ENCODE results near the gene SCAF11.

Gene SCAF11

DNA sequence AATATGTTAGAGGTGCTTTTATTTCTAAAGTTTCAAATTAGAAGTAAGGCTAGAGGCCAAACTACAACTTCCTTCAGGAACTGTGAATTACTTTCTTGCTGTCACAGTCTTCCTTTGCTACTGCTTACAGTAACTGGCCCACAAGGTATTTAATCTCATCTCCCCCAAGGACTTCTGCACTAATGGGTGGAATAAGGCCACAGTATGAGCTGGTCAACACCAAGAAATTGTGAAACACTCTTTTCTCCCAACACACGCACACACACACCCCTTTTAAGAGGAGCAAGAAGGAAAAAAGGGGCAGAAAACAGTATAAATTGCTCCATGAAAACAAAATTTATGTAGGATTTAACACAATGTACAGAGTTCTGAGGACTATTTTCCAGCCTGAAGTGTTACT is 45.6 kb downstream of the SCAF11 start:
- TF ChIP-seq, protein P1, sequence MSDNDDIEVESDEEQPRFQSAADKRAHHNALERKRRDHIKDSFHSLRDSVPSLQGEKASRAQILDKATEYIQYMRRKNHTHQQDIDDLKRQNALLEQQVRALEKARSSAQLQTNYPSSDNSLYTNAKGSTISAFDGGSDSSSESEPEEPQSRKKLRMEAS (IDR thresholded peaks at IDR 0.05; ENCODE audit: low read depth, low read length) = no peak
- TF ChIP-seq, protein P2, sequence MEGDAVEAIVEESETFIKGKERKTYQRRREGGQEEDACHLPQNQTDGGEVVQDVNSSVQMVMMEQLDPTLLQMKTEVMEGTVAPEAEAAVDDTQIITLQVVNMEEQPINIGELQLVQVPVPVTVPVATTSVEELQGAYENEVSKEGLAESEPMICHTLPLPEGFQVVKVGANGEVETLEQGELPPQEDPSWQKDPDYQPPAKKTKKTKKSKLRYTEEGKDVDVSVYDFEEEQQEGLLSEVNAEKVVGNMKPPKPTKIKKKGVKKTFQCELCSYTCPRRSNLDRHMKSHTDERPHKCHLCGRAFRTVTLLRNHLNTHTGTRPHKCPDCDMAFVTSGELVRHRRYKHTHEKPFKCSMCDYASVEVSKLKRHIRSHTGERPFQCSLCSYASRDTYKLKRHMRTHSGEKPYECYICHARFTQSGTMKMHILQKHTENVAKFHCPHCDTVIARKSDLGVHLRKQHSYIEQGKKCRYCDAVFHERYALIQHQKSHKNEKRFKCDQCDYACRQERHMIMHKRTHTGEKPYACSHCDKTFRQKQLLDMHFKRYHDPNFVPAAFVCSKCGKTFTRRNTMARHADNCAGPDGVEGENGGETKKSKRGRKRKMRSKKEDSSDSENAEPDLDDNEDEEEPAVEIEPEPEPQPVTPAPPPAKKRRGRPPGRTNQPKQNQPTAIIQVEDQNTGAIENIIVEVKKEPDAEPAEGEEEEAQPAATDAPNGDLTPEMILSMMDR (IDR thresholded peaks at IDR 0.05; ENCODE audit: low read depth, low read length) = no peak
- no peak for TF ChIP-seq POLR2A (IDR thresholded peaks at IDR 0.05; ENCODE audit: extremely low read depth, insufficient read length)
- no peak for TF ChIP-seq MYC (IDR thresholded peaks at IDR 0.05; ENCODE audit: low read depth, low read length)
- H3K4me3 ChIP-seq (ENCODE audit: low read depth, low read length) = no peak overlapping the region
- DNase-seq (ENCODE audit: low read depth) = no peak

DNA sequence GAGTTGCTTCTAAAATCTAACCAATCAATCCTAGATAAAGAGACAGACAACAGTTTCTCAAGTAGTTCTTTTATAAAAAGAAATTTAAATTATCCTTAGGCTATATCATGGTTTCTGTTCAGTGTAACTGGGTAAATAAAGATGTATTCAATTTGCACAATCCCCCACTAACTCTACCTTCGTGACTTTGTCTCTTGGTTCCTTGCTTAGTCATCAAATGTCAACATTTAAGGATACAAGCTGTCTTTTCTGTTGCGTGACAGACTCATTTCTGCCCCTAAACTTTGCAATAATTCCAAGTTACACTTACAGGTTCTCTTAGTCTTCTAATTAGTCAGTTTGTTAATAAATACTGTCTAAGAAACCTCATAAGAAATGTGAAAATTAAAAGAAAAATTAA is 50.6 kb downstream of the SCAF11 start:
- H3K4me3 ChIP-seq (ENCODE audit: low read depth, low read length) = no peak overlapping the region
- TF ChIP-seq, protein P1 (IDR thresholded peaks at IDR 0.05; ENCODE audit: low read depth, low read length) = no peak
- TF ChIP-seq MYC (IDR thresholded peaks at IDR 0.05; ENCODE audit: low read depth, low read length) (no peak), POLR2A (IDR thresholded peaks at IDR 0.05; ENCODE audit: extremely low read depth, insufficient read length) (no peak)
- TF ChIP-seq, protein P2 (IDR thresholded peaks at IDR 0.05; ENCODE audit: low read depth, low read length) = no peak
- DNase-seq (ENCODE audit: low read depth) = no peak

DNA sequence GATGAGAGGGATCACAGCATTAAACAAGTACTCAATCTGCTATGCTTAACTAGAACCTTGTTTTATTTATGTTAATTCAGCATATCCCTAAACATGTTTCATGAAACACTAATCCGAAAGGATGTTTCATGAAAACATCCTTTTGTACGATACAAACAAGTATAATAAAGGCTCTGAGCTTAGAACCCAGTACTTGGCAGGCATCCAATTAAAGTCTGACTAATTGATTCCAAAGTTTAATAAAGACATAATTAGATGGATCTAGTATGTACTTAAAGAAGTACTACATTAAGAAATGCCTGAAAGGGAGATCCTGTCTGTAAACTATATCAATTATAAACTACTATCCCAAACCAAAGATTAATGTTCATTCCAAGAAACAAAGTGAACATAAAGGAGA is 51.8 kb downstream of the SCAF11 start:
- no peak overlapping the region for H3K4me3 ChIP-seq (ENCODE audit: low read depth, low read length)
- TF ChIP-seq MYC (IDR thresholded peaks at IDR 0.05; ENCODE audit: low read depth, low read length) (no peak), POLR2A (IDR thresholded peaks at IDR 0.05; ENCODE audit: extremely low read depth, insufficient read length) (no peak)
- TF ChIP-seq, protein P1 (IDR thresholded peaks at IDR 0.05; ENCODE audit: low read depth, low read length) = no peak
- TF ChIP-seq, protein P2 (IDR thresholded peaks at IDR 0.05; ENCODE audit: low read depth, low read length) = no peak
- no peak for DNase-seq (ENCODE audit: low read depth)

DNA sequence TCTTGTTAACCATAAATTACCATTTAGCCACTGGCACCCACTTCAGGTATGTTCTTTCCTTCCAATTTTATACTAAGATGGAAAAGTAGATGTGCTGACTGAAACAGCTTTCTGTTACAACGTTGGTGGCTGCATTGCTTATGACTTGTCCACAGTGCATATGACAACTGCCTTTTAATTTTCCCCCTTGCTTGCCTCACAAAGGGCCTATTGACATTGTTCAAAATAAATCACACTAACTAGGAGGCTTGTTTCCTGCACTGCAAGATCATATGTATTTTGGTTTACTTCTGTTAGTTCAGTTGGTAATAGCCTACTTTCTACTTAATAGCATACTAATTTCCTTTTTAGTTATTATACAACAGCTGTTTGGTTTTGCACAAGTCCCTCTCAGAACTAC is 55.4 kb downstream of the SCAF11 start:
- TF ChIP-seq, protein P1 (IDR thresholded peaks at IDR 0.05; ENCODE audit: low read depth, low read length) = no peak
- TF ChIP-seq MYC (IDR thresholded peaks at IDR 0.05; ENCODE audit: low read depth, low read length) (no peak), POLR2A (IDR thresholded peaks at IDR 0.05; ENCODE audit: extremely low read depth, insufficient read length) (no peak)
- TF ChIP-seq, protein P2 (IDR thresholded peaks at IDR 0.05; ENCODE audit: low read depth, low read length) = no peak
- no peak overlapping the region for H3K4me3 ChIP-seq (ENCODE audit: low read depth, low read length)
- DNase-seq (ENCODE audit: low read depth) = no peak

DNA sequence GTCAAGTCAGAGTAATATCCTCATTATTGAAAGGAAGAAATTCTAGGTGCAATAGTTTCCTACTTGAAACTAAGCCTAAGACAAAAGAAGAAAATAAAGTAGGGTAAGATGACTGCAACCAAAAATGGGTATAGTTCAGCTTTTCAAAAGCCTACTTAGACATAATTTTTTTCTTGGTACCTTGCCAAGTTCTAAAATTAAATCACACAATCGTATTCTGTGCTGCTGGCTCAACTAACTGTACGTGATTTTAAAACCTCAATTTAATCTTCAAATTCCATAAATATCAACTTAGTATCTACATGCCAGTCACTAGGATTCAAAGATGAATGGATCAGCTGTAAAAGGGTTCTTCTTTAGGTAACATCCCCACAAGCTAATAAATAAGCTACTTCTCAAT is 56.9 kb downstream of the SCAF11 start:
- TF ChIP-seq POLR2A (IDR thresholded peaks at IDR 0.05; ENCODE audit: extremely low read depth, insufficient read length) (no peak), MYC (IDR thresholded peaks at IDR 0.05; ENCODE audit: low read depth, low read length) (no peak)
- TF ChIP-seq, protein P2 (IDR thresholded peaks at IDR 0.05; ENCODE audit: low read depth, low read length) = no peak
- TF ChIP-seq, protein P1 (IDR thresholded peaks at IDR 0.05; ENCODE audit: low read depth, low read length) = no peak
- no peak overlapping the region for H3K4me3 ChIP-seq (ENCODE audit: low read depth, low read length)
- DNase-seq (ENCODE audit: low read depth) = no peak

DNA sequence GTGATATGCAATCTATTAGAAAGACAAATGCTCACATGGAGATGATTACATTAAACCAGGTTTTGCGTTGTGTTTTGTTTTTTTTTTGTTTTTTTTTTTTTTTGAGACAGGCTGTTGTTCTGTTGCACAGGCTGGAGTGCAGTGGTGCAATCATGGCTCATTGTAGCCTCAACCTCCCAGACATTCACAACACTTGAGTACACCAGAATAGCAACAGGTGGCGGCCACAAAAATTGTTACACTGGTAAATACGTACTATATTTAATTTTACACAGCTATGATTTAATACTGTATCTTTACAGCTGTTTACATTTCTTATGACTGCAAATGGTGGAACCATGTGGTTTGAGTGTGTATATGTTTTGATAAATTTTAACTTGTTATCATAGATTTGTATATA is 60.0 kb downstream of the SCAF11 start:
- TF ChIP-seq, protein P2 (IDR thresholded peaks at IDR 0.05; ENCODE audit: low read depth, low read length) = no peak
- TF ChIP-seq, protein P1 (IDR thresholded peaks at IDR 0.05; ENCODE audit: low read depth, low read length) = no peak
- TF ChIP-seq POLR2A (IDR thresholded peaks at IDR 0.05; ENCODE audit: extremely low read depth, insufficient read length) (no peak), MYC (IDR thresholded peaks at IDR 0.05; ENCODE audit: low read depth, low read length) (no peak)
- H3K4me3 ChIP-seq (ENCODE audit: low read depth, low read length) = no peak overlapping the region
- DNase-seq (ENCODE audit: low read depth) = no peak

Measured in NB4 (cell line).